Measurements from ENCODE around the gene CLINT1. TPM values are rescaled to one million over a fixed set of nuclear protein-coding genes. Genes with fewer than 3 reads are reported as not detected.

The CLINT1 gene
- total and polyA plus RNA-seq, 9 of the 15 experiments (the other 6 are each of a cell fraction or from before 2014, with no cell fraction given): 23.6 to 125 (median 71.4) TPM

GRCh38 chr5:157743163-157744050 lies 115.5 kb downstream of the CLINT1 start, which contains the start of gene LSM11 (continued):
- TF ChIP-seq HDAC1 (IDR thresholded peaks at IDR 0.05) (no peak), RCOR1 (IDR thresholded peaks at IDR 0.05; ENCODE audit: borderline replicate concordance in 1 of 2, low read depth in 2 of 2, low read length in 2 of 2) (peak in 1 of 2 experiments; percentile 69; a peak in 1 of 4 replicates), MGA (IDR thresholded peaks at IDR 0.05) (no peak), PML (IDR thresholded peaks at IDR 0.05; ENCODE audit: low read length) (peak; percentile 45; the same call in 1 of the 2 replicates), CXXC5 (CRISPR knock-in tag; IDR thresholded peaks at IDR 0.05) (peak; percentile 74), ZNF398 (CRISPR knock-in tag; IDR thresholded peaks at IDR 0.05) (no peak), ZNF347 (CRISPR knock-in tag; IDR thresholded peaks at IDR 0.05; ENCODE audit: low read depth) (no peak), TCF7 (IDR thresholded peaks at IDR 0.05; ENCODE audit: borderline replicate concordance) (peak; percentile 43; the same call in 1 of the 2 replicates), E2F6 (IDR thresholded peaks at IDR 0.05; ENCODE audit: borderline replicate concordance in 1 of 2, extremely low read depth in 1 of 2, insufficient read depth in 1 of 2, insufficient read length in 1 of 2, low read depth in 1 of 2, low read length in 1 of 2, poor library complexity in 1 of 2, severe bottlenecking in 1 of 2) (peak in 1 of 2 experiments; percentile 60)

Data from K562 (cell line).